SK-N-SH treated with all-trans-retinoic acid at 6 μM for 48 hours (cell line): ENCODE results near the gene MRPL1.

Experiments
- ATAC-seq: fragments of 200-7000 bp; cut with Tn5 transposase; 3 replicates; pipeline ENCODE4 v1.9.1; 2020; ENCODE audit warnings: mild to moderate bottlenecking, moderate library complexity
- ARNTL ChIP-seq: fragments of 450-650 bp; formaldehyde crosslinking; IDR thresholded peaks from 2 replicates; pipeline ENCODE4 v1.5.0; 2020; ENCODE audit warnings: low read depth, mild to moderate bottlenecking, moderate library complexity, borderline replicate concordance
- BACH2 ChIP-seq: fragments of 250-450 bp; sonication (Bioruptor Pico); IDR thresholded peaks from 2 replicates; pipeline ENCODE4 v1.9.0; 2021; ENCODE audit warnings: mild to moderate bottlenecking, borderline replicate concordance
- CREB5 ChIP-seq: fragments of 250-450 bp; sonication (Bioruptor Pico); IDR thresholded peaks from 2 replicates; pipeline ENCODE4 v1.5.1; 2020; ENCODE audit warnings: low read depth, mild to moderate bottlenecking, moderate library complexity
- CSDC2 ChIP-seq: fragments of 250-450 bp; sonication (Bioruptor Pico); IDR thresholded peaks from 2 replicates; pipeline ENCODE4 v1.5.0; 2020; ENCODE audit warnings: mild to moderate bottlenecking, moderate library complexity
- ESRRG ChIP-seq: fragments of 250-450 bp; sonication (Bioruptor Pico); IDR thresholded peaks from 2 replicates; pipeline ENCODE4 v1.6.1; 2021; ENCODE audit warnings: mild to moderate bottlenecking
- ISL1 ChIP-seq: fragments of 250-450 bp; sonication (Bioruptor Pico); IDR thresholded peaks from 2 replicates; pipeline ENCODE4 v2.1.2; 2022; ENCODE audit warnings: mild to moderate bottlenecking, moderate library complexity
- PATZ1 ChIP-seq: fragments of 250-450 bp; sonication (Bioruptor Pico); IDR thresholded peaks from 2 replicates; pipeline ENCODE4 v1.8.0; 2020; ENCODE audit warnings: mild to moderate bottlenecking, moderate library complexity, borderline replicate concordance
- PPARA ChIP-seq: fragments of 250-450 bp; sonication (Bioruptor Pico); IDR thresholded peaks from 2 replicates; pipeline ENCODE4 v1.5.0; 2020; ENCODE audit warnings: mild to moderate bottlenecking, borderline replicate concordance
- RARB ChIP-seq: fragments of 250-450 bp; sonication (Bioruptor Pico); IDR thresholded peaks from 2 replicates; pipeline ENCODE4 v1.8.0; 2021; ENCODE audit warnings: mild to moderate bottlenecking, moderate library complexity
- SNAI2 ChIP-seq: fragments of 250-450 bp; sonication (Bioruptor Pico); IDR thresholded peaks from 2 replicates; pipeline ENCODE4 v1.5.0; 2020; ENCODE audit warnings: mild to moderate bottlenecking, moderate library complexity
- TCF4 ChIP-seq: fragments of 250-450 bp; sonication (Bioruptor Pico); IDR thresholded peaks from 2 replicates; pipeline ENCODE4 v1.8.0; 2021; ENCODE audit warnings: mild to moderate bottlenecking, moderate library complexity, borderline replicate concordance
- TSHZ2 ChIP-seq: fragments of 250-450 bp; sonication (Bioruptor Pico); IDR thresholded peaks from 2 replicates; pipeline ENCODE4 v1.5.0; 2020; ENCODE audit warnings: mild to moderate bottlenecking, moderate library complexity
- ZC3H10 ChIP-seq: fragments of 250-450 bp; sonication (Bioruptor Pico); IDR thresholded peaks from 2 replicates; pipeline ENCODE4 v1.5.1; 2021; ENCODE audit warnings: mild to moderate bottlenecking, moderate library complexity
- ZFP30 ChIP-seq: fragments of 450-650 bp; formaldehyde crosslinking; IDR thresholded peaks from 2 replicates; pipeline ENCODE4 v1.5.0; 2022; ENCODE audit warnings: mild to moderate bottlenecking, moderate library complexity
- ZNF565 ChIP-seq: fragments of 450-650 bp; formaldehyde crosslinking; conservative IDR thresholded peaks from 2 replicates; pipeline ENCODE4 v1.5.0; 2020; ENCODE audit warnings: low read depth, mild to moderate bottlenecking, moderate library complexity
- ZNF70 ChIP-seq: fragments of 450-650 bp; formaldehyde crosslinking; IDR thresholded peaks from 2 replicates; pipeline ENCODE4 v1.5.0; 2020; ENCODE audit warnings: mild to moderate bottlenecking, moderate library complexity
- ZNF8 ChIP-seq: fragments of 450-650 bp; formaldehyde crosslinking; IDR thresholded peaks from 2 replicates; pipeline ENCODE4 v1.5.0; 2020; ENCODE audit warnings: mild to moderate bottlenecking, moderate library complexity
- TF ChIP-seq, protein P1 (sequence below): fragments of 250-450 bp; sonication (Bioruptor Pico); IDR thresholded peaks from 2 replicates; pipeline ENCODE4 v1.5.1; 2021; ENCODE audit warnings: mild to moderate bottlenecking, moderate library complexity
- TF ChIP-seq, protein P2 (sequence below): fragments of 250-450 bp; sonication (Bioruptor Pico); IDR thresholded peaks from 2 replicates; pipeline ENCODE4 v1.8.0; 2021; ENCODE audit warnings: low read depth, mild to moderate bottlenecking, moderate library complexity, borderline replicate concordance

Gene MRPL1

DNA sequence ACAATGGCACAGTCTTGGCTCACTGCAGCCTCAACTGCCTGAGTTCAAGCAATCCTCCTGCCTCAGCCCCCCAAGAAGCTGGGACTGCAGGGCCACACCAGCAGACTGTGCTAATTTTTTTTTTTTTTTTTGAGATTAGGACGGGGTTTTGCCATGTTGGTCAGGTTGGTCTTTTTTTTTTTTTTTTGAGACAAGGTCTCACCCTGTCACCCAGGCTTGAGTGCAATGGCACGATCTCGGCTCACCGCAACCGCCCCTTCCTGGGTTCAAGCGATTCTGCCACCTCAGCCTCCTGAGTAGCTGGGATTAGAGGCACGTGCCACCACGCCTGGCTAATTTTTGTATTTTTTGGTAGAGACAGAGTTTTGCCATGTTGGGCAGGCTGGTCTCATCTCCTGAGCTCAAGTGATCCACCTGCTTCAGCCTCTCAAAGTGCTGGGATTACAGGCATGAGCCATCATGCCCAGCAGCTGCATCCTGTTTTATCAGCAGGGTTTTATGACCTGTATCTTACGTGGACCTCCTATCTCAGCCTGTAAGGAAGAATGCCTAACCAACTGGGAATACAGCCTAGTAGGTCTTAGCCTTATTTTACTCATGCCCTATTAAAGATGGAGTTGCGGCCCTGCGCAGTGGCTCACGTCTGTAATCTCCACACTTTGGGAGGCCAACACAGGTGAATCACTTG is 13.2 kb upstream of the MRPL1 start:
- TF ChIP-seq ZNF565 (CRISPR knock-in tag) (no peak), CREB5 (CRISPR knock-in tag) (no peak), SNAI2 (CRISPR knock-in tag) (no peak), BACH2 (CRISPR knock-in tag) (no peak), TSHZ2 (CRISPR knock-in tag) (no peak), ISL1 (CRISPR knock-in tag) (no peak), ZC3H10 (CRISPR knock-in tag) (no peak), ARNTL (CRISPR knock-in tag) (no peak)
- TF ChIP-seq, protein P1, sequence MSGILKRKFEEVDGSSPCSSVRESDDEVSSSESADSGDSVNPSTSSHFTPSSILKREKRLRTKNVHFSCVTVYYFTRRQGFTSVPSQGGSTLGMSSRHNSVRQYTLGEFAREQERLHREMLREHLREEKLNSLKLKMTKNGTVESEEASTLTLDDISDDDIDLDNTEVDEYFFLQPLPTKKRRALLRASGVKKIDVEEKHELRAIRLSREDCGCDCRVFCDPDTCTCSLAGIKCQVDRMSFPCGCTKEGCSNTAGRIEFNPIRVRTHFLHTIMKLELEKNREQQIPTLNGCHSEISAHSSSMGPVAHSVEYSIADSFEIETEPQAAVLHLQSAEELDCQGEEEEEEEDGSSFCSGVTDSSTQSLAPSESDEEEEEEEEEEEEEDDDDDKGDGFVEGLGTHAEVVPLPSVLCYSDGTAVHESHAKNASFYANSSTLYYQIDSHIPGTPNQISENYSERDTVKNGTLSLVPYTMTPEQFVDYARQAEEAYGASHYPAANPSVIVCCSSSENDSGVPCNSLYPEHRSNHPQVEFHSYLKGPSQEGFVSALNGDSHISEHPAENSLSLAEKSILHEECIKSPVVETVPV (CRISPR knock-in tag), result no peak
- no peak for ATAC-seq

- no peak for ATAC-seq
- no peak for TF ChIP-seq ISL1 (CRISPR knock-in tag)
- no peak for TF ChIP-seq PPARA (CRISPR knock-in tag)
- no peak for TF ChIP-seq ZC3H10 (CRISPR knock-in tag)
- no peak for TF ChIP-seq ZNF565 (CRISPR knock-in tag)
- no peak for TF ChIP-seq ZFP30 (CRISPR knock-in tag)
- no peak for TF ChIP-seq ZNF70 (CRISPR knock-in tag)
- TF ChIP-seq, protein P1 (CRISPR knock-in tag), result no peak
- no peak for TF ChIP-seq ZNF8 (CRISPR knock-in tag)
- TF ChIP-seq SNAI2 (CRISPR knock-in tag), result no peak
- TF ChIP-seq CSDC2, result no peak
- TF ChIP-seq RARB, result no peak
- TF ChIP-seq TSHZ2 (CRISPR knock-in tag), result no peak
- no peak for TF ChIP-seq BACH2 (CRISPR knock-in tag)
- TF ChIP-seq ESRRG, result no peak
- no peak for TF ChIP-seq TCF4 (CRISPR knock-in tag)
- no peak for TF ChIP-seq PATZ1
- no peak for TF ChIP-seq ARNTL (CRISPR knock-in tag)
- TF ChIP-seq, protein P2, sequence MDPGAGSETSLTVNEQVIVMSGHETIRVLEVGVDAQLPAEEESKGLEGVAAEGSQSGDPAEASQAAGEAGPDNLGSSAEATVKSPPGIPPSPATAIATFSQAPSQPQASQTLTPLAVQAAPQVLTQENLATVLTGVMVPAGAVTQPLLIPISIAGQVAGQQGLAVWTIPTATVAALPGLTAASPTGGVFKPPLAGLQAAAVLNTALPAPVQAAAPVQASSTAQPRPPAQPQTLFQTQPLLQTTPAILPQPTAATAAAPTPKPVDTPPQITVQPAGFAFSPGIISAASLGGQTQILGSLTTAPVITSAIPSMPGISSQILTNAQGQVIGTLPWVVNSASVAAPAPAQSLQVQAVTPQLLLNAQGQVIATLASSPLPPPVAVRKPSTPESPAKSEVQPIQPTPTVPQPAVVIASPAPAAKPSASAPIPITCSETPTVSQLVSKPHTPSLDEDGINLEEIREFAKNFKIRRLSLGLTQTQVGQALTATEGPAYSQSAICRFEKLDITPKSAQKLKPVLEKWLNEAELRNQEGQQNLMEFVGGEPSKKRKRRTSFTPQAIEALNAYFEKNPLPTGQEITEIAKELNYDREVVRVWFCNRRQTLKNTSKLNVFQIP (CRISPR knock-in tag), result no peak
- TF ChIP-seq, all 23 proteins: peak for 0
These were observed 9.6 kb upstream of the MRPL1 start for GRCh38 chr4:77852892-77853495.
